ENCODE results near the gene OBSCN. TPM values are rescaled to one million over a fixed set of nuclear protein-coding genes. Genes with fewer than 3 reads are reported as not detected.

Gene OBSCN
- total RNA-seq, 2 donors from 2014 or later: 34.3 to 45.2 TPM

DNA sequence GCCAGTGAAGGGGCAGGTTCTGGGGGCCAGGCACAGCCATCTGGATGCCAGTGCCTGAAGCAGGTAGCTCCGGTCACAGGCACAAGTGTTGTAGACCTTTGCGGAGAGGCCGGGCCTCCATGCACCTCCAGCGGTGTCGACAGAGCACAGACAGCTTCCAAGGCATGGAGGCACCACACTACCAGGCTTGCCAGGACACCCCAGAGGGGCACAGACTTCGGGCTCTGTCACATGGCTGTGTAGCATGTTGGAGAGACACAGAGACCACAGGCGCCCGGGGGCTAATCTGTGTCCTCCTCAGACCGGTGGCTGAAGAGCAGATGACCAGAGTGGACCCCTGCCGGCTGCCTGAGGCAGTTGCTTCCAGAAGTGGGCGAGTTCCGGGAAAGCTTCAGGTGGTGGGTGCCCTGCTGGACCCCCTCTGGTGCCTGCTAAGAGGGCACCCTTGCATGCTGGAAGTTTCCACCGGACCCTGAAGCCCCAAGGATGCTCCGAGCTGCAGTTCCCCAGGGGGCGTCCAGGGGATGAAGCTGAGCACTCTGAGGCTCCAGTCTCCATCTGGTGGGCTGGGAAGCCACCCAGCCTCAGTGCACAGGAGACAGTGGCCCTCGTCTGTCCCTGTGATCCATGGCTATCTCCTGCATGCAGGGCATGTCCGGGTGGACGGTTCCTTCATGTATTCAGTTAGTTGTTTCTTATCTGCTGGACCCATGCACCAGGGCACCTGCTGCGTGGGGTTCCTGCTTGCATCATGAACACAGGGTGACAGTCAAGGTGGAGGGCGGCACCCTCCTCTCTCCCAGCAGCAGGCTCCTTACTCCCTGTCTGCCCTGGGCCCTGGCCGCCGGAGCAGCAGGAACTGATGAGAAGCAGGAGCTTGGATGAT is 82.4 kb downstream of the OBSCN start:
- 90% methylated on average over 22 of the region's 22 CpGs for WGBS
- DNase-seq (ENCODE audit: low spot score): no peak
- intact Hi-C loops (cut with DNase I): no loop called here

GRCh38 chr1:228291906-228292608 is 84.2 kb downstream of the OBSCN start:
- TF ChIP-seq POLR2A (IDR thresholded peaks at IDR 0.05) (no peak), POLR2AphosphoS5 (IDR thresholded peaks at IDR 0.05) (no peak)
- TF ChIP-seq, protein P1, sequence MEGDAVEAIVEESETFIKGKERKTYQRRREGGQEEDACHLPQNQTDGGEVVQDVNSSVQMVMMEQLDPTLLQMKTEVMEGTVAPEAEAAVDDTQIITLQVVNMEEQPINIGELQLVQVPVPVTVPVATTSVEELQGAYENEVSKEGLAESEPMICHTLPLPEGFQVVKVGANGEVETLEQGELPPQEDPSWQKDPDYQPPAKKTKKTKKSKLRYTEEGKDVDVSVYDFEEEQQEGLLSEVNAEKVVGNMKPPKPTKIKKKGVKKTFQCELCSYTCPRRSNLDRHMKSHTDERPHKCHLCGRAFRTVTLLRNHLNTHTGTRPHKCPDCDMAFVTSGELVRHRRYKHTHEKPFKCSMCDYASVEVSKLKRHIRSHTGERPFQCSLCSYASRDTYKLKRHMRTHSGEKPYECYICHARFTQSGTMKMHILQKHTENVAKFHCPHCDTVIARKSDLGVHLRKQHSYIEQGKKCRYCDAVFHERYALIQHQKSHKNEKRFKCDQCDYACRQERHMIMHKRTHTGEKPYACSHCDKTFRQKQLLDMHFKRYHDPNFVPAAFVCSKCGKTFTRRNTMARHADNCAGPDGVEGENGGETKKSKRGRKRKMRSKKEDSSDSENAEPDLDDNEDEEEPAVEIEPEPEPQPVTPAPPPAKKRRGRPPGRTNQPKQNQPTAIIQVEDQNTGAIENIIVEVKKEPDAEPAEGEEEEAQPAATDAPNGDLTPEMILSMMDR (IDR thresholded peaks at IDR 0.05): no peak
- Histone ChIP-seq H3K4me3 (no peak overlapping the region), H3K9me3 (no peaks in the 10 kb centered on the region), H3K27me3 (replicated peaks; ENCODE audit: insufficient read depth) (no peaks in the 10 kb centered on the region), H3K27ac (no peak overlapping the region), H3K36me3 (no peaks in the 10 kb centered on the region), H3K4me1 (replicated peaks) (no peaks in the 10 kb centered on the region)
- no peak for DNase-seq (ENCODE audit: low spot score)
- WGBS: 91% methylated on average over 16 of the region's 16 CpGs
- intact Hi-C loops (cut with DNase I): no loop called here

More for the DNA sequence above, 82.4 kb downstream of the OBSCN start:
- Histone ChIP-seq H3K36me3 (no peaks in the 10 kb centered on the region), H3K4me1 (replicated peaks) (no peaks in the 10 kb centered on the region), H3K27ac (no peak overlapping the region), H3K27me3 (replicated peaks; ENCODE audit: insufficient read depth) (no peaks in the 10 kb centered on the region), H3K4me3 (no peak overlapping the region), H3K9me3 (no peaks in the 10 kb centered on the region)
- TF ChIP-seq POLR2AphosphoS5 (IDR thresholded peaks at IDR 0.05) (no peak), POLR2A (IDR thresholded peaks at IDR 0.05) (no peak)
- TF ChIP-seq, protein P1 (IDR thresholded peaks at IDR 0.05): no peak

DNA sequence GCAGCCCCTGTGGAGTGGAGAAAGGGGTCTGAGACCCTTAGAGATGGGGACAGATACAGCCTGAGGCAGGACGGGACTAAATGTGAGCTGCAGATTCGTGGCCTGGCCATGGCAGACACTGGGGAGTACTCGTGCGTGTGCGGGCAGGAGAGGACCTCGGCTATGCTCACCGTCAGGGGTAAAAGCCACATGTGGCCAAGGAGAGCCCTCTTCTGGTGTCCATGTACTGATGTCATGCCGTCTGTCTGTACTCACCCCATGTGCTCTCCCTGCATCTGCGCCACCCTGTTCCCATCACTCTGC is 84.7 kb downstream of the OBSCN start:
- Histone ChIP-seq H3K9me3 (no peaks in the 10 kb centered on the region), H3K36me3 (no peaks in the 10 kb centered on the region), H3K4me3 (no peak overlapping the region), H3K4me1 (replicated peaks) (no peaks in the 10 kb centered on the region), H3K27me3 (replicated peaks; ENCODE audit: insufficient read depth) (no peaks in the 10 kb centered on the region), H3K27ac (no peak overlapping the region)
- no peak for DNase-seq (ENCODE audit: low spot score)
- intact Hi-C loops (cut with DNase I): no loop called here
- WGBS: 85% methylated on average over 9 of the region's 9 CpGs
- TF ChIP-seq, protein P1 (IDR thresholded peaks at IDR 0.05): no peak
- TF ChIP-seq POLR2AphosphoS5 (IDR thresholded peaks at IDR 0.05): no peak
- TF ChIP-seq POLR2A (IDR thresholded peaks at IDR 0.05): no peak

DNA sequence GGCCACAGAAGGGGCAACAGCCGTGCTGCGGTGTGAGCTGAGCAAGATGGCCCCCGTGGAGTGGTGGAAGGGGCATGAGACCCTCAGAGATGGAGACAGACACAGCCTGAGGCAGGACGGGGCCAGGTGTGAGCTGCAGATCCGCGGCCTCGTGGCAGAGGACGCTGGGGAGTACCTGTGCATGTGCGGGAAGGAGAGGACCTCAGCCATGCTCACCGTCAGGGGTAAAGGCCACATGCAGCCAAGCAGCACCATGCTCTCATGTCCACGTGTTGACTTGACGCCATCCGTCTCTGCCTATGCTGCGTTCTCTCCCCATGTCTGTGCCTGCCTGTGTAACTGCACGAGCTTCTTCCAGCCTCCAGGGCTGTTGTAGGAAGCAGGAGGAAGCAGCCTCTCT is 85.5 kb downstream of the OBSCN start:
- no peak for DNase-seq (ENCODE audit: low spot score)
- Histone ChIP-seq H3K27ac (no peak overlapping the region), H3K36me3 (no peaks in the 10 kb centered on the region), H3K4me1 (replicated peaks) (no peaks in the 10 kb centered on the region), H3K9me3 (no peaks in the 10 kb centered on the region), H3K4me3 (no peak overlapping the region), H3K27me3 (replicated peaks; ENCODE audit: insufficient read depth) (no peaks in the 10 kb centered on the region)
- intact Hi-C loops (cut with DNase I): no loop called here
- no peak for TF ChIP-seq POLR2A (IDR thresholded peaks at IDR 0.05)
- no peak for TF ChIP-seq POLR2AphosphoS5 (IDR thresholded peaks at IDR 0.05)
- TF ChIP-seq, protein P1 (IDR thresholded peaks at IDR 0.05): no peak
- 92% methylated on average over 15 of the region's 15 CpGs for WGBS

Data from prostate gland (tissue), 2 donors.